A549 (cell line): ENCODE results near the gene R3HDM2. TPM values are rescaled to one million over a fixed set of nuclear protein-coding genes. Genes with fewer than 3 reads are reported as not detected.

ENCODE experiments used
- ATAC-seq, 2 experiments: fragments of 200-7000 bp in 1 of 2; fragments of >200 bp in 1 of 2; cut with Nextera tagmentation in 1 of 2; cut with Tn5 transposase in 1 of 2; 3 replicates each; pipeline versions ENCODE4 v1.8.0 to v1.9.1; 2018 to 2020; ENCODE audit warnings: mild to moderate bottlenecking in 1 of 2, moderate library complexity in 1 of 2
- CTCF ChIA-PET: fragments of 300-600 bp; sonication (Branson Sonifier 250); formaldehyde crosslinking; extraction: SDS; loops from one replicate; lab custom pipeline; 2021; ENCODE audit warnings: antibody characterized with exemption, inconsistent platforms; lab: Yijun Ruan, JAX
- POLR2A ChIA-PET: fragments of 350-600 bp; formaldehyde crosslinking; extraction: SDS; loops from one replicate; lab custom pipeline; 2021; ENCODE audit warnings: antibody characterized with exemption, inconsistent platforms; lab: Yijun Ruan, JAX
- DNase-seq, 2 experiments: peaks; one replicate each; pipeline versions ENCODE4 v3.0.0 to v3.0.0-alpha.2; 2011 to 2016; ENCODE audit warnings: low read depth in 1 of 2, low spot score in 1 of 2
- FAIRE-seq: peaks from 2 replicates; lab custom pipeline; 2011; peaks lifted over from hg19 to GRCh38; lab: Jason Lieb, UNC
- H3K27ac ChIP-seq, 2 experiments: fragments of >200 bp; sonication (Bioruptor Twin); formaldehyde crosslinking; 3 replicates each; pipeline ENCODE4 v1.5.1; 2016 to 2017
- H3K4me1 ChIP-seq: fragments of >200 bp; sonication (Bioruptor Twin); formaldehyde crosslinking; 3 replicates; pipeline ENCODE4 v1.6.1; 2016
- H3K4me2 ChIP-seq: fragments of >200 bp; sonication (Bioruptor Twin); formaldehyde crosslinking; 3 replicates; pipeline ENCODE4 v1.6.1; 2016
- H3K4me3 ChIP-seq: fragments of >200 bp; sonication (Bioruptor Twin); formaldehyde crosslinking; 3 replicates; pipeline ENCODE4 v1.5.1; 2016
- H3K9me3 ChIP-seq: fragments of >200 bp; sonication (Bioruptor Twin); formaldehyde crosslinking; 3 replicates; pipeline ENCODE4 v1.6.1; 2016
- ATOH8 ChIP-seq: fragments of 250-450 bp; sonication (Bioruptor Pico); IDR thresholded peaks from 2 replicates; pipeline ENCODE4 v1.5.0; 2020; ENCODE audit warnings: low read depth, mild to moderate bottlenecking, moderate library complexity
- BCL3 ChIP-seq: fragments of >200 bp; sonication (Bioruptor Twin); formaldehyde crosslinking; IDR thresholded peaks from 3 replicates; pipeline ENCODE4 v1.6.1; 2016
- BHLHE40 ChIP-seq: IDR thresholded peaks from 2 replicates; pipeline ENCODE4 v1.6.1; 2012; ENCODE audit warnings: low read depth, low read length, inconsistent platforms
- CBX2 ChIP-seq: fragments of 200-600 bp; sonication (generic); IDR thresholded peaks from 2 replicates; pipeline ENCODE4 v1.6.1; 2016; ENCODE audit warnings: low read depth, mild to moderate bottlenecking, borderline replicate concordance
- CBX8 ChIP-seq: fragments of 200-600 bp; sonication (generic); IDR thresholded peaks from 2 replicates; pipeline ENCODE4 v1.6.1; 2016
- CHD2 ChIP-seq: fragments of 150-350 bp; IDR thresholded peaks from 2 replicates; pipeline ENCODE4 v1.6.1; 2014; ENCODE audit warnings: low read length; ENCODE audit not compliant: partially characterized antibody
- CTCF ChIP-seq: fragments of >200 bp; sonication (Bioruptor Twin); formaldehyde crosslinking; IDR thresholded peaks from 3 replicates; pipeline ENCODE4 v1.5.1; 2016
- E2F6 ChIP-seq: IDR thresholded peaks from 2 replicates; pipeline ENCODE4 v1.6.1; 2012; ENCODE audit warnings: low read depth, borderline replicate concordance
- EHMT2 ChIP-seq: fragments of 200-600 bp; sonication (generic); IDR thresholded peaks from 2 replicates; pipeline ENCODE4 v1.6.1; 2016; ENCODE audit warnings: antibody characterized with exemption, low read depth, mild to moderate bottlenecking, moderate library complexity
- FOSL2 ChIP-seq, 2 experiments: fragments of 450-650 bp in 1 of 2; fragments of >200 bp in 1 of 2; sonication (Bioruptor Twin) in 1 of 2; formaldehyde crosslinking; IDR thresholded peaks; 2 replicates each; pipeline versions ENCODE4 v1.5.0 to v1.6.1; 2016 to 2020; ENCODE audit warnings: mild to moderate bottlenecking in 1 of 2, moderate library complexity in 1 of 2
- GATA3 ChIP-seq: IDR thresholded peaks from 2 replicates; pipeline ENCODE4 v1.6.1; 2012; ENCODE audit warnings: borderline replicate concordance
- HDAC2 ChIP-seq: fragments of 200-600 bp; sonication (generic); IDR thresholded peaks from 2 replicates; pipeline ENCODE4 v1.6.1; 2016
- HES2 ChIP-seq: fragments of >200 bp; sonication (Bioruptor Twin); formaldehyde crosslinking; IDR thresholded peaks from 2 replicates; pipeline ENCODE4 v1.6.1; 2016
- HOXA7 ChIP-seq: fragments of 250-450 bp; sonication (Bioruptor Pico); IDR thresholded peaks from 2 replicates; pipeline ENCODE4 v1.5.0; 2020; ENCODE audit warnings: mild to moderate bottlenecking, moderate library complexity
- HOXB13 ChIP-seq: fragments of 250-450 bp; sonication (Bioruptor Pico); IDR thresholded peaks from 2 replicates; pipeline ENCODE4 v1.5.0; 2020; ENCODE audit warnings: low read depth, mild to moderate bottlenecking, moderate library complexity
- HOXB5 ChIP-seq: fragments of 250-450 bp; sonication (Bioruptor Pico); IDR thresholded peaks from 2 replicates; pipeline ENCODE4 v1.5.0; 2020; ENCODE audit warnings: mild to moderate bottlenecking, moderate library complexity
- JUN ChIP-seq, 2 experiments: fragments of >200 bp; sonication (Bioruptor Twin); formaldehyde crosslinking; IDR thresholded peaks; 2 replicates in 1 of 2; 3 replicates in 1 of 2; pipeline ENCODE4 v1.6.1; 2016 to 2017
- JUNB ChIP-seq: fragments of >200 bp; sonication (Bioruptor Twin); formaldehyde crosslinking; IDR thresholded peaks from 2 replicates; pipeline ENCODE4 v1.6.1; 2016
- KDM1A ChIP-seq: fragments of 200-600 bp; sonication (generic); IDR thresholded peaks from 2 replicates; pipeline ENCODE4 v1.6.1; 2016; ENCODE audit warnings: low read depth, mild to moderate bottlenecking
- KDM5A ChIP-seq: fragments of 200-600 bp; sonication (generic); IDR thresholded peaks from 2 replicates; pipeline ENCODE4 v1.6.1; 2016; ENCODE audit warnings: antibody characterized with exemption, mild to moderate bottlenecking
- MAX ChIP-seq: IDR thresholded peaks from 2 replicates; pipeline ENCODE4 v1.6.1; 2012
- MYC ChIP-seq: IDR thresholded peaks from 2 replicates; pipeline ENCODE4 v1.6.1; 2012; ENCODE audit warnings: mild to moderate bottlenecking, inconsistent platforms, low read length, improper control_type of control experiment, borderline replicate concordance
- NPAS2 ChIP-seq: fragments of 250-450 bp; sonication (Bioruptor Pico); IDR thresholded peaks from 2 replicates; pipeline ENCODE4 v1.8.0; 2022; ENCODE audit warnings: mild to moderate bottlenecking, moderate library complexity, borderline replicate concordance
- NR3C1 ChIP-seq: fragments of >200 bp; sonication (Bioruptor Twin); formaldehyde crosslinking; IDR thresholded peaks from 3 replicates; pipeline ENCODE4 v1.6.1; 2017
- PHF8 ChIP-seq: fragments of 200-600 bp; sonication (generic); IDR thresholded peaks from 2 replicates; pipeline ENCODE4 v1.6.1; 2016; ENCODE audit warnings: low read depth, mild to moderate bottlenecking, antibody characterized with exemption, moderate library complexity, borderline replicate concordance
- POLR2AphosphoS2 ChIP-seq: conservative IDR thresholded peaks from 2 replicates; pipeline ENCODE4 v1.6.1; 2012; ENCODE audit warnings: low read length, improper control_type of control experiment, inconsistent platforms
- RARB ChIP-seq: fragments of 250-450 bp; sonication (Bioruptor Pico); IDR thresholded peaks from 2 replicates; pipeline ENCODE4 v1.8.0; 2021; ENCODE audit warnings: mild to moderate bottlenecking, moderate library complexity
- RNF2 ChIP-seq: fragments of 200-600 bp; sonication (generic); IDR thresholded peaks from 2 replicates; pipeline ENCODE4 v1.6.1; 2016; ENCODE audit warnings: low read depth, mild to moderate bottlenecking, antibody characterized with exemption, moderate library complexity, borderline replicate concordance
- SMC3 ChIP-seq: fragments of >200 bp; sonication (Bioruptor Twin); formaldehyde crosslinking; IDR thresholded peaks from 3 replicates; pipeline ENCODE4 v1.6.1; 2018; ENCODE audit warnings: inconsistent platforms
- TFCP2L1 ChIP-seq: fragments of 250-450 bp; sonication (Bioruptor Pico); IDR thresholded peaks from 2 replicates; pipeline ENCODE4 v1.5.0; 2021; ENCODE audit warnings: mild to moderate bottlenecking
- USF2 ChIP-seq: fragments of 450-650 bp; IDR thresholded peaks from 2 replicates; pipeline ENCODE4 v1.6.1; 2014; ENCODE audit warnings: antibody characterized with exemption
- ZC3H11A ChIP-seq: fragments of 450-650 bp; IDR thresholded peaks from 2 replicates; pipeline ENCODE4 v1.6.1; 2014; ENCODE audit warnings: antibody characterized with exemption, mild to moderate bottlenecking
- ZFP36 ChIP-seq: fragments of 450-650 bp; IDR thresholded peaks from 2 replicates; pipeline ENCODE4 v1.6.1; 2014; ENCODE audit warnings: borderline replicate concordance; ENCODE audit not compliant: partially characterized antibody
- WGBS: methylation state at CpG from one replicate; pipeline ENCODE4 v1.1.6; 2017; ENCODE audit errors: missing lambda C conversion rate; 5-methylcytosine and 5-hydroxymethylcytosine counted together
- polyA plus RNA-seq, 4 experiments: library from polyadenylated mRNA; depleted of rRNA in 3 of 4; stranded (reverse); fragments of >200 nt; fragmentation: RNase III in 1 of 4; extraction: RNeasy Plus Mini Kit Qiagen cat#74134 plus additional on column Dnase treatment in 1 of 4; gene quantifications; 2 replicates in 3 of 4; 3 replicates in 1 of 4; pipeline ENCODE4 v1.2.3, GENCODE V29; 2011 to 2017

R3HDM2 gene
- polyA plus RNA-seq, 2 of the 4 experiments (the other 2 are of a cell fraction) = 14.0 to 30.6 TPM

GRCh38 chr12:57430931-57431566, at the start of gene R3HDM2 (continued):
- TF ChIP-seq ZFP36 = no peak
- peak; percentile 97 for TF ChIP-seq E2F6
- TF ChIP-seq MAX = peak; percentile 99
- no peak for TF ChIP-seq NPAS2 (CRISPR knock-in tag)
- TF ChIP-seq TFCP2L1 = no peak
- TF ChIP-seq POLR2AphosphoS2 = no peak
- no peak for TF ChIP-seq ZC3H11A
- TF ChIP-seq HOXB5 = 0 out of 2 replicates have a peak, but pooled peaks have one; percentile 33
- no peak for TF ChIP-seq CHD2
- TF ChIP-seq JUN (IDR thresholded peaks at IDR 0.05) = peak; percentile 76 to 94
- no peak for TF ChIP-seq CBX2
- TF ChIP-seq GATA3 = peak; percentile 40; the same call in 1 of the 2 replicates
- TF ChIP-seq RNF2 = no peak
- TF ChIP-seq HOXA7 = no peak
- TF ChIP-seq EHMT2 = no peak
- no peak for TF ChIP-seq CTCF
- TF ChIP-seq SMC3 = no peak
- TF ChIP-seq HDAC2 = no peak
- TF ChIP-seq CBX8 = no peak
- TF ChIP-seq KDM5A = no peak
- peak; percentile 92 for TF ChIP-seq MYC
- no peak for TF ChIP-seq RARB
- no peak for TF ChIP-seq NR3C1
- TF ChIP-seq HOXB13 (CRISPR knock-in tag) = no peak
- no peak for TF ChIP-seq JUNB
- TF ChIP-seq KDM1A = no peak
- peak; percentile 58; the same call in 1 of the 2 replicates for TF ChIP-seq PHF8
- TF ChIP-seq HES2 = no peak
- 0 out of 2 replicates have a peak, but pooled peaks have one; percentile 15 for TF ChIP-seq BHLHE40

GRCh38 chr12:57479376-57480115, 48.7 kb upstream of the R3HDM2 start, which contains the start of gene ARHGAP9:
ARHGAP9 (minus strand) TSS chr12:57479866; CDS start chr12:57479406, 460 bp downstream.
- Histone ChIP-seq H3K9me3 (no peaks in the 10 kb centered on the region), H3K4me2 (no peak within 1 kb of the TSS), H3K27ac (no peak within 1 kb of the TSS), H3K4me3 (no peak within 1 kb of the TSS), H3K4me1 (peaks cover 14% of the 10 kb centered on the region; the same call in 2 of the 3 replicates)
- DNase-seq (no peak), ATAC-seq (no peak), FAIRE-seq (no peak)
- 77% methylated on average over 6 of the region's 6 CpGs for WGBS
- ChIA-PET CTCF (interaction anchor here (0.9 to 19.9 kb wide), 5 partner anchors 12 to 141 kb away, joined by 3 to 240 read pairs (median 5); partner anchors contain the start of gene GLI1), POLR2A (no interaction called here)
- TF ChIP-seq GATA3 (no peak), USF2 (no peak), NR3C1 (no peak), ATOH8 (CRISPR knock-in tag) (no peak), BCL3 (no peak), FOSL2 (IDR thresholded peaks at IDR 0.05) (no peak), FOSL2 (CRISPR knock-in tag; IDR thresholded peaks at IDR 0.05) (no peak)
